ENCODE measurements around the gene RERE.

The RERE gene

GRCh38 chr1:8396786-8397406, 420.5 kb downstream of the RERE start:
- DNase-seq (ENCODE audit: extremely low read depth, low read depth), result peak; percentile 52
- TF ChIP-seq CTCF (IDR thresholded peaks at IDR 0.05; ENCODE audit: low read depth, low read length), result no peak

- DNase-seq (ENCODE audit: extremely low read depth, low read depth), result no peak
- TF ChIP-seq CTCF (IDR thresholded peaks at IDR 0.05; ENCODE audit: low read depth, low read length), result no peak
These were observed 421.2 kb downstream of the RERE start for GRCh38 chr1:8396083-8396785.

- no peak for DNase-seq (ENCODE audit: extremely low read depth, low read depth)
- TF ChIP-seq CTCF (IDR thresholded peaks at IDR 0.05; ENCODE audit: low read depth, low read length), result no peak
These were observed 422.0 kb downstream of the RERE start for GRCh38 chr1:8395433-8395866.

- peak; percentile 60 for DNase-seq (ENCODE audit: extremely low read depth, low read depth)
- no peak for TF ChIP-seq CTCF (IDR thresholded peaks at IDR 0.05; ENCODE audit: low read depth, low read length)
These were observed 422.8 kb downstream of the RERE start for GRCh38 chr1:8394456-8395321.

GRCh38 chr1:8392522-8392921, 424.9 kb downstream of the RERE start:
- no peak for TF ChIP-seq CTCF (IDR thresholded peaks at IDR 0.05; ENCODE audit: low read depth, low read length)
- DNase-seq (ENCODE audit: extremely low read depth, low read depth), result no peak

- no peak for TF ChIP-seq CTCF (IDR thresholded peaks at IDR 0.05; ENCODE audit: low read depth, low read length)
- no peak for DNase-seq (ENCODE audit: extremely low read depth, low read depth)
These were observed 426.7 kb downstream of the RERE start for GRCh38 chr1:8390707-8391106.
